Sigmoid colon (tissue), 4 donors: Measurements from ENCODE around the gene UBXN4.

Experiments
- POLR2A ChIP-seq, 2 donors: fragments of 450-650 bp; IDR thresholded peaks; one replicate each; pipeline ENCODE4 v1.6.1; 2016; ENCODE audit warnings: antibody characterized with exemption in 2 of 2, mild to moderate bottlenecking in 2 of 2, moderate library complexity in 2 of 2
- POLR2AphosphoS5 ChIP-seq, 4 donors: sonication (generic); formaldehyde crosslinking; IDR thresholded peaks; one replicate each; pipeline ENCODE4 v1.6.1; 2017; ENCODE audit warnings: antibody characterized with exemption in 4 of 4
- TF ChIP-seq, protein P1 (sequence below), 4 experiments: fragments of 450-650 bp in 3 of 4; fragments of 200-600 bp in 1 of 4; IDR thresholded peaks; one replicate each; pipeline ENCODE4 v1.5.1; 2016 to 2019; ENCODE audit warnings: antibody characterized with exemption in 4 of 4, mild to moderate bottlenecking in 3 of 4, moderate library complexity in 2 of 4

- TF ChIP-seq, protein P1, sequence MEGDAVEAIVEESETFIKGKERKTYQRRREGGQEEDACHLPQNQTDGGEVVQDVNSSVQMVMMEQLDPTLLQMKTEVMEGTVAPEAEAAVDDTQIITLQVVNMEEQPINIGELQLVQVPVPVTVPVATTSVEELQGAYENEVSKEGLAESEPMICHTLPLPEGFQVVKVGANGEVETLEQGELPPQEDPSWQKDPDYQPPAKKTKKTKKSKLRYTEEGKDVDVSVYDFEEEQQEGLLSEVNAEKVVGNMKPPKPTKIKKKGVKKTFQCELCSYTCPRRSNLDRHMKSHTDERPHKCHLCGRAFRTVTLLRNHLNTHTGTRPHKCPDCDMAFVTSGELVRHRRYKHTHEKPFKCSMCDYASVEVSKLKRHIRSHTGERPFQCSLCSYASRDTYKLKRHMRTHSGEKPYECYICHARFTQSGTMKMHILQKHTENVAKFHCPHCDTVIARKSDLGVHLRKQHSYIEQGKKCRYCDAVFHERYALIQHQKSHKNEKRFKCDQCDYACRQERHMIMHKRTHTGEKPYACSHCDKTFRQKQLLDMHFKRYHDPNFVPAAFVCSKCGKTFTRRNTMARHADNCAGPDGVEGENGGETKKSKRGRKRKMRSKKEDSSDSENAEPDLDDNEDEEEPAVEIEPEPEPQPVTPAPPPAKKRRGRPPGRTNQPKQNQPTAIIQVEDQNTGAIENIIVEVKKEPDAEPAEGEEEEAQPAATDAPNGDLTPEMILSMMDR (IDR thresholded peaks at IDR 0.05), result no peak
- no peak for TF ChIP-seq POLR2AphosphoS5 (IDR thresholded peaks at IDR 0.05)
- TF ChIP-seq POLR2A (IDR thresholded peaks at IDR 0.05), result no peak
These were observed 78.5 kb downstream of the UBXN4 start for GRCh38 chr2:135820003-135820618.
